ENCODE data around the gene KPNB1. TPM values are rescaled to one million over a fixed set of nuclear protein-coding genes. Genes with fewer than 3 reads are reported as not detected.

Gene KPNB1
- total and polyA plus RNA-seq, 9 donors: 63.4 to 346 (median 236) TPM

- no peak for DNase-seq
- no peak overlapping the region for H3K4me3 ChIP-seq
- H3K9me3 ChIP-seq: no peaks in the 10 kb centered on the region
- intact Hi-C loops (cut with DNase I): no loop called here
- H3K27me3 ChIP-seq: no peaks in the 10 kb centered on the region
- H3K4me1 ChIP-seq (ENCODE audit: insufficient read depth): no peaks in the 10 kb centered on the region
- WGBS, 3 donors: 77 to 84% (median 83%) methylated on average over 5 of the region's 5 CpGs
- no peak for TF ChIP-seq CTCF (IDR thresholded peaks at IDR 0.05)
- TF ChIP-seq POLR2A (IDR thresholded peaks at IDR 0.05): no peak
- TF ChIP-seq EP300 (IDR thresholded peaks at IDR 0.05): no peak
- H3K36me3 ChIP-seq: no peaks in the 10 kb centered on the region
- no peak overlapping the region for H3K27ac ChIP-seq
Observed at GRCh38 chr17:47638903-47639302, 10.8 kb upstream of the KPNB1 start.

GRCh38 chr17:47640076-47640475, 9.6 kb upstream of the KPNB1 start:
- intact Hi-C loops (cut with DNase I): no loop called here
- TF ChIP-seq CTCF (IDR thresholded peaks at IDR 0.05) (no peak), EP300 (IDR thresholded peaks at IDR 0.05) (no peak), POLR2A (IDR thresholded peaks at IDR 0.05) (no peak)
- Histone ChIP-seq H3K4me3 (no peak overlapping the region), H3K4me1 (ENCODE audit: insufficient read depth) (no peaks in the 10 kb centered on the region), H3K9me3 (no peaks in the 10 kb centered on the region), H3K27me3 (no peaks in the 10 kb centered on the region), H3K36me3 (no peaks in the 10 kb centered on the region), H3K27ac (no peak overlapping the region)
- WGBS, 3 donors: 63 to 72% (median 72%) methylated on average over 3 of the region's 3 CpGs
- no peak for DNase-seq

GRCh38 chr17:47641202-47641601, 8.5 kb upstream of the KPNB1 start:
- WGBS, 3 donors: 87 to 90% (median 88%) methylated on average over 4 of the region's 4 CpGs
- no peak for DNase-seq
- TF ChIP-seq CTCF (IDR thresholded peaks at IDR 0.05): no peak
- no peak for TF ChIP-seq POLR2A (IDR thresholded peaks at IDR 0.05)
- no peak for TF ChIP-seq EP300 (IDR thresholded peaks at IDR 0.05)
- Histone ChIP-seq H3K27ac (no peak overlapping the region), H3K4me1 (ENCODE audit: insufficient read depth) (no peaks in the 10 kb centered on the region), H3K27me3 (no peaks in the 10 kb centered on the region), H3K36me3 (no peaks in the 10 kb centered on the region), H3K4me3 (no peak overlapping the region), H3K9me3 (no peaks in the 10 kb centered on the region)
- intact Hi-C loops (cut with DNase I): no loop called here

- H3K4me1 ChIP-seq (ENCODE audit: insufficient read depth): no peaks in the 10 kb centered on the region
- TF ChIP-seq POLR2A (IDR thresholded peaks at IDR 0.05) (no peak), CTCF (IDR thresholded peaks at IDR 0.05) (no peak), EP300 (IDR thresholded peaks at IDR 0.05) (no peak)
- no peaks in the 10 kb centered on the region for H3K36me3 ChIP-seq
- H3K9me3 ChIP-seq: no peaks in the 10 kb centered on the region
- no peak overlapping the region for H3K4me3 ChIP-seq
- no peak for DNase-seq
- H3K27me3 ChIP-seq: no peaks in the 10 kb centered on the region
- WGBS, 3 donors: 95 to 100% (median 97%) methylated on average over 2 of the region's 2 CpGs
- H3K27ac ChIP-seq: no peak overlapping the region
- intact Hi-C loops (cut with DNase I): no loop called here
Observed at GRCh38 chr17:47643116-47643515, 6.6 kb upstream of the KPNB1 start.

GRCh38 chr17:47644324-47644723, 5.4 kb upstream of the KPNB1 start:
- intact Hi-C loops (cut with DNase I): no loop called here
- Histone ChIP-seq H3K27me3 (no peaks in the 10 kb centered on the region), H3K4me1 (ENCODE audit: insufficient read depth) (no peaks in the 10 kb centered on the region), H3K9me3 (no peaks in the 10 kb centered on the region), H3K36me3 (no peaks in the 10 kb centered on the region), H3K4me3 (no peak overlapping the region), H3K27ac (no peak overlapping the region)
- no peak for TF ChIP-seq CTCF (IDR thresholded peaks at IDR 0.05)
- TF ChIP-seq EP300 (IDR thresholded peaks at IDR 0.05): no peak
- DNase-seq: no peak
- WGBS, 3 donors: 82 to 90% (median 86%) methylated on average over 5 of the region's 5 CpGs

Data from ovary (tissue), 9 donors.